HG02884 (cell line): ENCODE measurements around the gene FOXO6.
A peak's percentile ranks its signal among the peaks of the same experiment; 100 is the strongest.

Experiments
- ATAC-seq: cut with Tn5 transposase; IDR thresholded peaks from one replicate; pipeline ENCODE4 v1.9.1; 2021; ENCODE audit warnings: mild to moderate bottlenecking, moderate library complexity; ENCODE audit not compliant: unreplicated experiment

The FOXO6 gene

GRCh38 chr1:41350055-41350378 lies 11.2 kb upstream of the FOXO6 start:
- ATAC-seq = no peak

DNA sequence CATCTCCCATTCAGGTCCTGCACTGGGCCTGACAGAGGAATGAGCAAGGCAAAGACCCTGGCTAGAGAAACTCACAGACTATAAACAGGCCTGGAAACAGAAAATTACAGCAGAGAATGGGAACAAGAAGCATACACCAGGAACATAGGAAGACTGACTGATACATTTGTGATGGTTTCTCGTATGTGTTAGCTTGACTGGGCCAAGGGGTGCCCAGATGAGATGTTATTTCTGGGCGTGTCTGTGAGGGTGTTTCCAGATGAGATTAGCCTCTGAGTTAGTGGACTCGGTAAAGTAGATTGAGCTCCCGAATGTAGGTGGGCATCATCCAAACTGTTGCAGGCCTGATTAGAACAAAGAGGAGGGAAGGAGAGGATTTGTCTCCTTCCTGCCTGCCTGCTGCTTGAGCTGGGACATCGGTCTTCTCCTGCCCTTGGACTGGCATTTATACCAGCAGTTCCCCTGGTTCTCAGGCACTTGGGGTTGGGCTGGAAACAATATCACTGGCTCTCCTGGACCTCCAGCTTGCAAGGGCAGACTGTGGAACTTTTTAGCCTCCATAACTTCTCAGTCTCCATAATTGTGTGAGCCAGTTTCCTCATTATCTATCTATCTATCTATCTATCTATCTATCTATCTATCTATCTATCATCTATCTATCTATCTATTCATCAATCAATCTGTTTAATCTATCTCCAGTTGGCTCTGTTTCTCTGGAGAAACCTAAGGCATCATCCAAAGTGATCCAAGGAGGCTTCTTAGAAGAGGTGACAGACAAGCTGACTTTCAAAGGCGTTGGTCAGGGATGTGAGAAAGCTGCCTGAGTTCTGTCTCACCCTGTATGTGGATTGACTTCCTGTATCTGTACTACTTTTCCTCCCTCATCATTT lies 9.7 kb upstream of the FOXO6 start:
- ATAC-seq = no peak

GRCh38 chr1:41353744-41354143 lies 7.5 kb upstream of the FOXO6 start:
- peak; percentile 60 for ATAC-seq

GRCh38 chr1:41354956-41355355 lies 6.3 kb upstream of the FOXO6 start:
- ATAC-seq = no peak

GRCh38 chr1:41355356-41355755 lies 5.9 kb upstream of the FOXO6 start:
- ATAC-seq = no peak

- no peak for ATAC-seq
Observed at GRCh38 chr1:41355761-41356160, 5.5 kb upstream of the FOXO6 start.

GRCh38 chr1:41356752-41357151 lies 4.5 kb upstream of the FOXO6 start:
- ATAC-seq = no peak

- no peak for ATAC-seq
Observed at GRCh38 chr1:41357451-41358101, 3.7 kb upstream of the FOXO6 start.

GRCh38 chr1:41358131-41359021 lies 2.9 kb upstream of the FOXO6 start:
- ATAC-seq = no peak

DNA sequence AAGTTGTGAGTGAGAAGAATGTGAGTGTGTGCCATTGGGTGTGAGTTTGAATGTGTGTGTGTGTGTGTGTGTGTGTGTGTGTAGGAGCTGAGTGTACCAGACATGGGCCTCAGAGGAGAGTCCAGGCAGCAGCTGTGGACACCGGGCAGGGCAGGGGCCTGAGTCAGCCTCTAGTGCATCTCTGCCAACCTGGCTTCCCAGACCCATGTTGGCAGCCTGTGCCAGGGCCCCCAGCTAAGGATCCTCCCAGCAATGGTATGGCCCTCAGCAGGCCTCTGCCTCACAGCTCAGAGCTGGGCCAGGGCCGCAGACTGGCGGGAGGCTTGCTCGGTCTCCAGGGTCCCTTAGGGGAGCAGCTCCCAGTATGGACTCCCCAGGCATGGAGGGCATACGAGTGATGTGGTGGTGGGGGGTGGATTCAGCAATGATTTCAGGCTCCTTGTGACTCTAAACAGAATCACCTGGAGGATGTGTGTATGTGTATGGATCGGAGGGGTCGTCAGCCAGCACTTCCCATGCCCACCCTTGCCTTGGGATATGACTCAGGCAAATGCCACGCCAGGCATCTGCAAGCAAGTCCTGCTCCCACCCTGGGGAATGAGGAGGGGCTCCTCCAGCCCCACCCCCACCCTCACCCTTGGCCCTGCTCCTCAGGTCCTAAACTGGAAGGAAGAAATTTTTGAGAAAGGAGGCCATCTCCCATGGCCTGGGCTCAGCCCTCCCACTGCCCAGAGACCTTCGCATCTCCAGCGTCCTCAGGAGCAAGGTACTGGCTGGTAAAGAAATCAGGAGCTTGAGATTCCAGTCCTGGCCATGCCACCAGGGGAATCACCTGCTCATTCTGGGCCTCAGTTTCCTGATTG lies 1.8 kb upstream of the FOXO6 start:
- no peak for ATAC-seq

DNA sequence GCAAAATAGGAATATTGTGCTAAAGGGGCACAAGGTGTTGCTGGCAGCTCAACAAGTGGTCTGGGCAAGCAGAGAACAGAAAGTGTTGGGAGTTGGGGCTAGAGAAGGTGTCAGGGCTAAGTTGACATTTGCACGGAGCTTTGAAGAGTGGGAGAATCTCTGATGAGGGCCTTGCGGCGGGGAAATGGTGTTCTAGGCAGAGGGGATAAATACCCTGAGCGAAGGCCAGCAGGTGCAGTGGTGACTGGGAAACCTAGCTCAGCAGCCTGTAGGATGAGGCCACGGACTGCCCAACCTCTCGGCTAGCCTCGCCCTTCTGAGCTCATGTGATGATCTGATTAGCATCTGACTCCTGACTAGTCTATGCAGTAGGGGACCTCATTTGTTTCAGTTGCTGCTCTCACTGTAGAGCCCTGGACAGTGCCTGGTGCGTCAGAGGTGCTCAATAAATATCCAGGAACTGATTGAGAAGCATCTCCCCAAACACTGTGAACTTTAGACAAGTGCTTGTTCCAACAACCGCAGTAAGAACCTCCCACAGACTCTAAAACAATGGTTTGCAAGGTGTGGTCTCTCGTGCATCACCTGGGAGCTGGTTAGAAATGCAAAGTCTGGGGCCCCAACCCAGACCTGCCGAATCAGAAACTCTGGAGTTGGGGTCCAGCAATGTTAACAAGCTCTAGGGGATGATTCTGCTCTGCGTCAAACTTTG lies 1.0 kb upstream of the FOXO6 start:
- no peak for ATAC-seq

GRCh38 chr1:41361495-41362356 lies 492 bp downstream of the FOXO6 start:
- peak; percentile 21 for ATAC-seq

GRCh38 chr1:41362357-41362721 lies 1.1 kb downstream of the FOXO6 start:
- no peak for ATAC-seq

DNA sequence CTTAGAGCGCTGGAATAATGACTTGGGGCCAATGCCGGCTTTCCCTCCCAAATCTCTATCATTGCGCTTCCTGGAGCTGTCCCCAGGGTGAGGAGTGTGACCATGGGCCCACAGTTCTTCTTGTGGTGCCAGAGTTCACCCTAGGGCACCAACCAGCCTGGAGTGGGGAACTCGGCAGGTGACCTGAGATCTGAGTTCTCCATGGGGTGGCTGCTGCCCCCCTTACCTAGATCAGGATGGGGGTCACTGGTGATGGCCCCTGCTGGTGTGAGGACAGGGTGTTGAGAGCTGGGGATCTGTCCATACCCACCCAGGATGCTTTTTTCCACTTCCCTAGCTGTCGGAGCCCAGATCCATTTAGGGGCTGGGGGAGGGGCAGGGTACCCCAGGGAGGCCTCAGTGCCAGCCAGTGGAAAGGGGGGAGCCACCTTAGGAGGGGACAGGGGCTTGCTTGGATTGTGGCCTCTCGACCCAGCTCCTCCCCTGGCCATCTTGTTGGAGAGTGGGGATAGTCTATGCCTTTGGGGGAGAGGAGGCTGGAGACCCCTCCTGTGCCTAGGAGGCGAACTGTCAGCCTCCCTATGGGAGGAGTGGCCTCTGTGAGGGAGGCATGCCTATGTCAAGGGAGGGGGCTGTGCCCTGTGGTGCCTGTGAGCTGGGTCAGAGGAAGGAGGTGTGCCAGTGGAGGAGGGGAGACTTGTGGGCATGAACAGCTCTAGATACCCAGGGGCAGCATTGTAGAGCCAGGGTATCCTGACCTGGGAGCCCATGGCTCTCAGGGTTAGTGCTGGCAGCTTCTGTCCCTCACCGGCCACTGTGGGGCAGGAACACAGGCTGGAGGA lies 1.7 kb downstream of the FOXO6 start:
- no peak for ATAC-seq

DNA sequence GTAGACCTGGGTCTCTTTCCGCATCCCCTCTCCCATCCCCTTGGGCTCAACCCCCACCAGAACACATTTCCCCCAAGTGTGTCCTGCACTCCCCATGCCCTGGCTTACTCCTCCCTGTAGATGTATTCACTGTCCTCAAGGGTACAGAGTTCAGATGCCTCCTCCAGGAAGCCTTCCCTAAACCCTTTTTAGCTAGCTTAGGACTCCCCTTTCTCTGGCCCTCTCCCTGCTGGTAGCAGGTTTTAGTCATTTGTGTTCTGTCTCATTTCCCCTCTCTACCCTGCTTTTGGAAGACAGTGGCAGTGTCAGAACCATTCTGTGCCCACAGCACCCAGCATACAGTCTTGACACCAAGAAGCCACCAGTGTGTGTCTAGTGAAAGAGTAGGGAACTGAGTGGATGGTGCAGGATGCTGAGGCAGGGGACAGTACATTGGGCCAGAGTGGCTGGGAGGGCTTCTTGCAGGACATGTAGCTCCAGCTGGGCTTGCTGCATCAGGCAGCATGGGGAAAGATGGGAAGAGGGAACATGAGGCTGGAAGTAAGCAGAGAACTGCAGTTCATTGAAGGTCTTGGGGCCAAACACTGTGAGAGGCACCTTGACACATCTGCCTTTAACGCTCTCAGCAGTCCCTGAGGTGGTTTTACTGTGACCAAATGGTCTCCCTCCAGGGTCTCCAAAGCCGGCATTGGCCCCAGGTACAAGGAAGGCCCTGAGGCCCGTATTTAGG lies 2.5 kb downstream of the FOXO6 start:
- ATAC-seq = no peak

- ATAC-seq = no peak
Observed at GRCh38 chr1:41364442-41365319, 3.4 kb downstream of the FOXO6 start.

- ATAC-seq = no peak
Observed at GRCh38 chr1:41365320-41365633, 4.0 kb downstream of the FOXO6 start.
